Measurements from ENCODE around the gene DOK7. TPM values are rescaled to one million over a fixed set of nuclear protein-coding genes. Genes with fewer than 3 reads are reported as not detected.
"Not testable (repeated sequence)": the region's sequence is repeated elsewhere in the genome, so short reads cannot be mapped to it uniquely, and the experiment has no call there.

DOK7 gene
- total RNA-seq, 2 donors from 2014 or later = 8.2 to 16.4 TPM

GRCh38 chr4:3452376-3452775 lies 10.7 kb upstream of the DOK7 start:
- no peaks in the 10 kb centered on the region for H3K9me3 ChIP-seq
- WGBS = 82% methylated on average over 7 of the region's 7 CpGs
- no peaks in the 10 kb centered on the region for H3K4me1 ChIP-seq (replicated peaks)
- no peaks in the 10 kb centered on the region for H3K36me3 ChIP-seq
- no peak for DNase-seq (ENCODE audit: low spot score)
- no peak overlapping the region for H3K27ac ChIP-seq
- TF ChIP-seq POLR2AphosphoS5 (IDR thresholded peaks at IDR 0.05) (no peak), POLR2A (IDR thresholded peaks at IDR 0.05) (no peak), CTCF (IDR thresholded peaks at IDR 0.05) (no peak)
- H3K4me3 ChIP-seq = no peak overlapping the region
- intact Hi-C loops (cut with DNase I) = no loop called here
- no peaks in the 10 kb centered on the region for H3K27me3 ChIP-seq (replicated peaks; ENCODE audit: insufficient read depth)

GRCh38 chr4:3455596-3455995 lies 7.5 kb upstream of the DOK7 start:
- intact Hi-C loops (cut with DNase I) = not testable (repeated sequence)

GRCh38 chr4:3458371-3458770 lies 4.7 kb upstream of the DOK7 start:
- DNase-seq (ENCODE audit: low spot score) = no peak
- H3K4me3 ChIP-seq = no peak overlapping the region
- TF ChIP-seq POLR2AphosphoS5 (IDR thresholded peaks at IDR 0.05) (no peak), CTCF (IDR thresholded peaks at IDR 0.05) (no peak), POLR2A (IDR thresholded peaks at IDR 0.05) (no peak)
- peaks cover 10% of the 10 kb centered on the region for H3K4me1 ChIP-seq (replicated peaks)
- H3K27ac ChIP-seq = no peak overlapping the region
- intact Hi-C loops (cut with DNase I) = no loop called here
- H3K9me3 ChIP-seq = no peaks in the 10 kb centered on the region
- H3K36me3 ChIP-seq = no peaks in the 10 kb centered on the region
- no peaks in the 10 kb centered on the region for H3K27me3 ChIP-seq (replicated peaks; ENCODE audit: insufficient read depth)
- WGBS = 65% methylated on average over 6 of the region's 6 CpGs

More at GRCh38 chr4:3455596-3455995, 7.5 kb upstream of the DOK7 start:
- WGBS = 92% methylated on average over 3 of the region's 3 CpGs
- H3K4me1 ChIP-seq (replicated peaks); DNase-seq (ENCODE audit: low spot score); H3K27me3 ChIP-seq (replicated peaks; ENCODE audit: insufficient read depth); H3K9me3 ChIP-seq; H3K4me3 ChIP-seq; H3K36me3 ChIP-seq; H3K27ac ChIP-seq: not testable (repeated sequence)

- H3K4me1 ChIP-seq (replicated peaks); H3K27ac ChIP-seq; H3K36me3 ChIP-seq; H3K9me3 ChIP-seq; H3K4me3 ChIP-seq; DNase-seq (ENCODE audit: low spot score); intact Hi-C loops (cut with DNase I); H3K27me3 ChIP-seq (replicated peaks; ENCODE audit: insufficient read depth): not testable (repeated sequence)
- WGBS = 88% methylated on average over 5 of the region's 5 CpGs
Observed at GRCh38 chr4:3459156-3459555, 4.0 kb upstream of the DOK7 start.

GRCh38 chr4:3460926-3461325 lies 2.2 kb upstream of the DOK7 start:
- TF ChIP-seq POLR2AphosphoS5 (IDR thresholded peaks at IDR 0.05) (no peak), POLR2A (IDR thresholded peaks at IDR 0.05) (no peak)
- 97% methylated on average over 5 of the region's 5 CpGs for WGBS
- no peaks in the 10 kb centered on the region for H3K27me3 ChIP-seq (replicated peaks; ENCODE audit: insufficient read depth)
- no peak overlapping the region for H3K4me3 ChIP-seq
- H3K4me1 ChIP-seq (replicated peaks) = peaks cover 10% of the 10 kb centered on the region
- no peak for DNase-seq (ENCODE audit: low spot score)
- intact Hi-C loops (cut with DNase I) = no loop called here
- no peaks in the 10 kb centered on the region for H3K9me3 ChIP-seq
- no peaks in the 10 kb centered on the region for H3K36me3 ChIP-seq
- peak overlapping the region in 1 of 2 donors; percentile 54 for H3K27ac ChIP-seq

- peak overlapping the region in 1 of 2 donors; percentile 54 for H3K27ac ChIP-seq
- intact Hi-C loops (cut with DNase I) = no loop called here
- H3K4me3 ChIP-seq = no peak overlapping the region
- H3K27me3 ChIP-seq (replicated peaks; ENCODE audit: insufficient read depth) = no peaks in the 10 kb centered on the region
- H3K4me1 ChIP-seq (replicated peaks) = peaks cover 10% of the 10 kb centered on the region
- H3K9me3 ChIP-seq = no peaks in the 10 kb centered on the region
- TF ChIP-seq POLR2AphosphoS5 (IDR thresholded peaks at IDR 0.05) (peak; percentile 72), POLR2A (IDR thresholded peaks at IDR 0.05) (no peak), CTCF (IDR thresholded peaks at IDR 0.05) (peak in 1 of 4 experiments; percentile 11)
- 61% methylated on average over 25 of the region's 25 CpGs for WGBS
- no peaks in the 10 kb centered on the region for H3K36me3 ChIP-seq
- DNase-seq (ENCODE audit: low spot score) = peak; percentile 84
Observed at GRCh38 chr4:3461515-3462291, 1.4 kb upstream of the DOK7 start.
